Cardiac fibroblast (primary cell): ENCODE data around the gene AGPAT2.

ENCODE experiments used
- DNase-seq, 2 donors: peaks; one replicate each; pipeline versions ENCODE4 v3.0.0 to v3.0.0-alpha.2; 2010; ENCODE audit warnings: low read depth in 2 of 2
- H3K4me3 ChIP-seq, 2 donors: replicated peaks in 1 of 2; 1 replicate in 1 of 2; 2 replicates in 1 of 2; pipeline ENCODE4 v1.5.1; 2011; ENCODE audit warnings: low read depth in 2 of 2, low read length in 2 of 2, mild to moderate bottlenecking in 2 of 2, moderate library complexity in 1 of 2
- CTCF ChIP-seq: IDR thresholded peaks from one replicate; pipeline ENCODE4 v1.5.1; 2011; ENCODE audit warnings: low read depth, mild to moderate bottlenecking, low read length, inconsistent platforms

AGPAT2 gene

GRCh38 chr9:136692185-136693134 is 5.2 kb upstream of the AGPAT2 start:
- TF ChIP-seq CTCF = no peak
- no peak for DNase-seq
- H3K4me3 ChIP-seq = no peak overlapping the region

GRCh38 chr9:136691316-136692184 is 4.3 kb upstream of the AGPAT2 start:
- no peak overlapping the region for H3K4me3 ChIP-seq
- DNase-seq = no peak
- no peak for TF ChIP-seq CTCF

GRCh38 chr9:136690806-136691261 is 3.6 kb upstream of the AGPAT2 start:
- no peak for TF ChIP-seq CTCF

GRCh38 chr9:136690104-136690805 is 3.0 kb upstream of the AGPAT2 start:
- no peak overlapping the region for H3K4me3 ChIP-seq
- DNase-seq = no peak
- no peak for TF ChIP-seq CTCF

More at GRCh38 chr9:136690806-136691261, 3.6 kb upstream of the AGPAT2 start:
- no peak overlapping the region for H3K4me3 ChIP-seq
- DNase-seq = peak in 1 of 2 donors; percentile 26

- DNase-seq = no peak
- no peak overlapping the region for H3K4me3 ChIP-seq
Measured at GRCh38 chr9:136689108-136689460, 1.8 kb upstream of the AGPAT2 start.

More at GRCh38 chr9:136689108-136689460, 1.8 kb upstream of the AGPAT2 start:
- no peak for TF ChIP-seq CTCF
